ENCODE results near the gene PRCD.

DNA sequence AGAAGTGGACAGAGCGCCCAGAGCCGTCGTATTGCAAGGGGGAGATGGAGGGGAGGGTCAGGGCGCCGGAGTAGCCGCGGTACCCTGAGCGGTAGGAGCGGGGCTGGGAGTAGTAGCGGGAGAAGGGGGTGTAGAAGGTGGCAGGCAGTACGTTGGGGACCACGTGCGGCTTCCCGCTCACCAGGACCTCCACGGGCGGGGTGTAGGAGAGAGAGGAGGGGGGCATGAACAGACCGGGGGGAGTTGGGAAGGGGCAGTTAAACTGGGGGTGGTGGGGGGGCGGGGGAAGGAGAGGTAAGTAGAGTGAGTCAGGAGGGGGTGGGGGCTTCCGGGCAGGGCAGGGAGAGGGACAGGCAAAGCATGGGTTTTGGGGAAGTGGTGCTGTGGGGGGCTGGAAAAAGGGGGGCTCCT is 29.0 kb downstream of the PRCD start:
- TF ChIP-seq CTCF (IDR thresholded peaks at IDR 0.05), result no peak
- no peak for TF ChIP-seq POLR2A (IDR thresholded peaks at IDR 0.05)

All from esophagus squamous epithelium (tissue), 4 donors.